ENCODE results near the gene HNF4A. TPM values are rescaled to one million over a fixed set of nuclear protein-coding genes. Genes with fewer than 3 reads are reported as not detected.

HNF4A gene
- polyA plus RNA-seq, 1 of the 3 experiments (the other 2 are of a cell fraction) = not detected

- ChIA-PET CTCF (interaction anchor here (0.6 to 5.9 kb wide), 6 partner anchors 64 to 250 kb away, joined by 3 to 44 read pairs (median 4); no protein-coding TSS in a partner anchor), POLR2A (no interaction called here)
- no peaks in the 10 kb centered on the region for H3K36me3 ChIP-seq (replicated peaks in 1 of 2; ENCODE audit: control insufficient read depth in 1 of 2, insufficient read depth in 2 of 2, low read length in 1 of 2)
- TF ChIP-seq MXI1 (IDR thresholded peaks at IDR 0.05; ENCODE audit: low read depth, low read length) = no peak
- TF ChIP-seq GABPA (IDR thresholded peaks at IDR 0.05; ENCODE audit: low read depth) = no peak
- no peak for TF ChIP-seq RAD21 (IDR thresholded peaks at IDR 0.05; ENCODE audit: low read length)
- no peak for TF ChIP-seq ELF1 (IDR thresholded peaks at IDR 0.05)
- no peak for TF ChIP-seq SMC3 (IDR thresholded peaks at IDR 0.05; ENCODE audit: low read depth, low read length)
- no peak for TF ChIP-seq TCF12 (IDR thresholded peaks at IDR 0.05)
- no peak for TF ChIP-seq EZH2phosphoT487 (IDR thresholded peaks at IDR 0.05; ENCODE audit: borderline replicate concordance, low read depth)
- TF ChIP-seq JUND (IDR thresholded peaks at IDR 0.05) = no peak
- no peak for TF ChIP-seq USF1 (IDR thresholded peaks at IDR 0.05; ENCODE audit: borderline replicate concordance, low read depth)
- TF ChIP-seq GATA2 (CRISPR knock-in tag; IDR thresholded peaks at IDR 0.05) = no peak
- no peak for TF ChIP-seq SIN3A (IDR thresholded peaks at IDR 0.05; ENCODE audit: borderline replicate concordance, low read depth, low read length)
- TF ChIP-seq TEAD4 (IDR thresholded peaks at IDR 0.05; ENCODE audit: borderline replicate concordance, insufficient read depth) = no peak
- TF ChIP-seq NFIC (IDR thresholded peaks at IDR 0.05; ENCODE audit: borderline replicate concordance) = no peak
- TF ChIP-seq EP300 (IDR thresholded peaks at IDR 0.05; ENCODE audit: borderline replicate concordance in 1 of 2, low read depth in 1 of 2, low read length in 1 of 2) = no peak
- no peak for TF ChIP-seq MEF2A (IDR thresholded peaks at IDR 0.05; ENCODE audit: borderline replicate concordance, low read depth)
- TF ChIP-seq, protein P1, sequence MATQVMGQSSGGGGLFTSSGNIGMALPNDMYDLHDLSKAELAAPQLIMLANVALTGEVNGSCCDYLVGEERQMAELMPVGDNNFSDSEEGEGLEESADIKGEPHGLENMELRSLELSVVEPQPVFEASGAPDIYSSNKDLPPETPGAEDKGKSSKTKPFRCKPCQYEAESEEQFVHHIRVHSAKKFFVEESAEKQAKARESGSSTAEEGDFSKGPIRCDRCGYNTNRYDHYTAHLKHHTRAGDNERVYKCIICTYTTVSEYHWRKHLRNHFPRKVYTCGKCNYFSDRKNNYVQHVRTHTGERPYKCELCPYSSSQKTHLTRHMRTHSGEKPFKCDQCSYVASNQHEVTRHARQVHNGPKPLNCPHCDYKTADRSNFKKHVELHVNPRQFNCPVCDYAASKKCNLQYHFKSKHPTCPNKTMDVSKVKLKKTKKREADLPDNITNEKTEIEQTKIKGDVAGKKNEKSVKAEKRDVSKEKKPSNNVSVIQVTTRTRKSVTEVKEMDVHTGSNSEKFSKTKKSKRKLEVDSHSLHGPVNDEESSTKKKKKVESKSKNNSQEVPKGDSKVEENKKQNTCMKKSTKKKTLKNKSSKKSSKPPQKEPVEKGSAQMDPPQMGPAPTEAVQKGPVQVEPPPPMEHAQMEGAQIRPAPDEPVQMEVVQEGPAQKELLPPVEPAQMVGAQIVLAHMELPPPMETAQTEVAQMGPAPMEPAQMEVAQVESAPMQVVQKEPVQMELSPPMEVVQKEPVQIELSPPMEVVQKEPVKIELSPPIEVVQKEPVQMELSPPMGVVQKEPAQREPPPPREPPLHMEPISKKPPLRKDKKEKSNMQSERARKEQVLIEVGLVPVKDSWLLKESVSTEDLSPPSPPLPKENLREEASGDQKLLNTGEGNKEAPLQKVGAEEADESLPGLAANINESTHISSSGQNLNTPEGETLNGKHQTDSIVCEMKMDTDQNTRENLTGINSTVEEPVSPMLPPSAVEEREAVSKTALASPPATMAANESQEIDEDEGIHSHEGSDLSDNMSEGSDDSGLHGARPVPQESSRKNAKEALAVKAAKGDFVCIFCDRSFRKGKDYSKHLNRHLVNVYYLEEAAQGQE (IDR thresholded peaks at IDR 0.05; ENCODE audit: low read depth, low read length) = no peak
- no peak for TF ChIP-seq FOSL2 (IDR thresholded peaks at IDR 0.05; ENCODE audit: borderline replicate concordance, low read depth)
- TF ChIP-seq TAF1 (IDR thresholded peaks at IDR 0.05; ENCODE audit: borderline replicate concordance, low read depth, low read length) = no peak
- H3K9ac ChIP-seq = no peak overlapping the region
- no peak overlapping the region for H3K4me2 ChIP-seq
- no peaks in the 10 kb centered on the region for H3K4me1 ChIP-seq (ENCODE audit: control insufficient read depth in 1 of 2, insufficient read depth in 2 of 2, low read depth in 1 of 2, low read length in 1 of 2)
- H3K9me2 ChIP-seq = no peaks in the 10 kb centered on the region
- no peak overlapping the region for H3K4me3 ChIP-seq (ENCODE audit: low read depth in 2 of 2, low read length in 1 of 2)
- WGBS (ENCODE audit: low lambda C conversion rate) = 71% methylated on average over 6 of the region's 12 CpGs
- no peaks in the 10 kb centered on the region for H3K27me3 ChIP-seq (ENCODE audit: insufficient read depth)
- no peaks in the 10 kb centered on the region for H3F3A ChIP-seq (replicated peaks; ENCODE audit: insufficient read depth)
- no peaks in the 10 kb centered on the region for H4K20me1 ChIP-seq (ENCODE audit: insufficient read depth)
- no peak overlapping the region for H3K27ac ChIP-seq (ENCODE audit: low read depth in 2 of 2, low read length in 1 of 2)
- no peak overlapping the region for H2AFZ ChIP-seq (ENCODE audit: low read depth)
- H3K9me3 ChIP-seq = no peaks in the 10 kb centered on the region
- H3K79me2 ChIP-seq (ENCODE audit: insufficient read depth) = no peaks in the 10 kb centered on the region
- peak; percentile 19 for DNase-seq
These were observed 111.9 kb downstream of the HNF4A start for GRCh38 chr20:44467289-44467883.
